Kidney epithelial cell (primary cell): ENCODE results near the gene CACNA2D1. TPM values are rescaled to one million over a fixed set of nuclear protein-coding genes. Genes with fewer than 3 reads are reported as not detected.

Source experiments
- DNase-seq: peaks from one replicate; pipeline ENCODE4 v3.0.0-alpha.2; 2010; ENCODE audit warnings: low read depth
- H3K27me3 ChIP-seq: 2 replicates; pipeline ENCODE4 v1.6.0; 2011; ENCODE audit warnings: low read length; ENCODE audit not compliant: control insufficient read depth, insufficient read depth
- H3K36me3 ChIP-seq: 2 replicates; pipeline ENCODE4 v1.5.1; 2011; ENCODE audit warnings: low read length; ENCODE audit not compliant: control insufficient read depth, insufficient read depth
- H3K4me3 ChIP-seq: 2 replicates; pipeline ENCODE4 v1.5.1; 2011; ENCODE audit warnings: low read depth, mild to moderate bottlenecking, control low read depth, low read length
- total RNA-seq: library from RNA; depleted of rRNA; stranded (reverse); fragments of >200 nt; gene quantifications from 2 replicates; pipeline ENCODE4 v1.2.3, GENCODE V29; 2015
- TF ChIP-seq, protein P1 (sequence below): IDR thresholded peaks from 2 replicates; pipeline ENCODE4 v1.5.1; 2011; ENCODE audit warnings: mild to moderate bottlenecking, moderate library complexity, low read length, control low read depth, inconsistent platforms; ENCODE audit not compliant: insufficient read depth, poor library complexity, severe bottlenecking

CACNA2D1 gene
- total RNA-seq, 1 donor from 2014 or later: 5.9 TPM

DNA sequence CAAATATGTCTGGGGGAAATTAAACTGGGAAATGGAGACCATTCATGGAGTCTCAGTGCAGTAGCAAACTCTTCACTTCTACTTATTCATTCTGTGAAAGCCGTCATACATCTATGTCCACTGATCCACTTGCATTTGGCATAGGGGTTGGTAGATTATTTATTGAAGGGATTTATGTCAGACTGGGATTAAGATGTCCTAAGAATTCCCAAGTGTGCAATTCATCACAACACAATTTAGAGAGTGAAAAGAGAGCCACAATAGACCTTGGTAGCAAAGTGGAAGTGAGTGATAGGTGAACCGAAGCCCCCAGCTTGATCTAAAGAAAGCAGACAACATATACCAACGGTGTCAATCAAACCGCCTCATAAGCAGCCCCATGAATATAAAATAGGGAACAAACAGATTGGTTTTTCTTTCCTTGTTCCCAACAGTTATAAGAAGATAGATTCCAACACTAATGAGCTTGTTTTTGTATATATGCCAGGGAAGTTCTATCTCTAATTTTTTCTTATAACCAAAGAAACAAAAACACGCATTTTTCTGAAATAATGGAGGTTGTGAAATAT, 234.3 kb downstream of the CACNA2D1 start:
- no peaks in the 10 kb centered on the region for H3K36me3 ChIP-seq
- no peak overlapping the region for H3K4me3 ChIP-seq
- no peak for DNase-seq
- H3K27me3 ChIP-seq: no peaks in the 10 kb centered on the region
- TF ChIP-seq, protein P1, sequence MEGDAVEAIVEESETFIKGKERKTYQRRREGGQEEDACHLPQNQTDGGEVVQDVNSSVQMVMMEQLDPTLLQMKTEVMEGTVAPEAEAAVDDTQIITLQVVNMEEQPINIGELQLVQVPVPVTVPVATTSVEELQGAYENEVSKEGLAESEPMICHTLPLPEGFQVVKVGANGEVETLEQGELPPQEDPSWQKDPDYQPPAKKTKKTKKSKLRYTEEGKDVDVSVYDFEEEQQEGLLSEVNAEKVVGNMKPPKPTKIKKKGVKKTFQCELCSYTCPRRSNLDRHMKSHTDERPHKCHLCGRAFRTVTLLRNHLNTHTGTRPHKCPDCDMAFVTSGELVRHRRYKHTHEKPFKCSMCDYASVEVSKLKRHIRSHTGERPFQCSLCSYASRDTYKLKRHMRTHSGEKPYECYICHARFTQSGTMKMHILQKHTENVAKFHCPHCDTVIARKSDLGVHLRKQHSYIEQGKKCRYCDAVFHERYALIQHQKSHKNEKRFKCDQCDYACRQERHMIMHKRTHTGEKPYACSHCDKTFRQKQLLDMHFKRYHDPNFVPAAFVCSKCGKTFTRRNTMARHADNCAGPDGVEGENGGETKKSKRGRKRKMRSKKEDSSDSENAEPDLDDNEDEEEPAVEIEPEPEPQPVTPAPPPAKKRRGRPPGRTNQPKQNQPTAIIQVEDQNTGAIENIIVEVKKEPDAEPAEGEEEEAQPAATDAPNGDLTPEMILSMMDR: no peak

DNA sequence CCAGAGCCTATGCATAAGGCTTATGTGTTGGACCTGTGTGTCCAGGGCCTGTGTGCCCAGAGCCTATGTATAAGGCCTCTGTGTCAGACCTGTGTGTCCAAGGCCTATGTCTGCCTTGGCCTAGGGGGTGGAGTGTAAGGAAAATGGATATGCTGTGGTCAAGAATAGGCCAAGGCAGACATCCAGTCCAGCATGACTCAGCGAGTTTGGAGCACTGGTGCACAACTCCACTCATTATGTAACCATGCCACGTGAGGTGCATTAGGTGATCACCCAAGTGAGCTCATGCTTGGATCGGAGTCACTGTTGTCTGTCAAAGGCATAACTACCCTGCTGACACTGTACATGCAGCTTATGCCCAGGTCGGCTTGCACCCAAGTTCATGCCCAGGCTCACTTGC, 238.9 kb downstream of the CACNA2D1 start:
- no peak overlapping the region for H3K4me3 ChIP-seq
- no peaks in the 10 kb centered on the region for H3K27me3 ChIP-seq
- TF ChIP-seq, protein P1: no peak
- peak; percentile 72 for DNase-seq
- no peaks in the 10 kb centered on the region for H3K36me3 ChIP-seq

GRCh38 chr7:82202965-82203364, 240.6 kb downstream of the CACNA2D1 start:
- no peak overlapping the region for H3K4me3 ChIP-seq
- H3K36me3 ChIP-seq: no peaks in the 10 kb centered on the region
- DNase-seq: no peak
- H3K27me3 ChIP-seq: no peaks in the 10 kb centered on the region
- TF ChIP-seq, protein P1: no peak

DNA sequence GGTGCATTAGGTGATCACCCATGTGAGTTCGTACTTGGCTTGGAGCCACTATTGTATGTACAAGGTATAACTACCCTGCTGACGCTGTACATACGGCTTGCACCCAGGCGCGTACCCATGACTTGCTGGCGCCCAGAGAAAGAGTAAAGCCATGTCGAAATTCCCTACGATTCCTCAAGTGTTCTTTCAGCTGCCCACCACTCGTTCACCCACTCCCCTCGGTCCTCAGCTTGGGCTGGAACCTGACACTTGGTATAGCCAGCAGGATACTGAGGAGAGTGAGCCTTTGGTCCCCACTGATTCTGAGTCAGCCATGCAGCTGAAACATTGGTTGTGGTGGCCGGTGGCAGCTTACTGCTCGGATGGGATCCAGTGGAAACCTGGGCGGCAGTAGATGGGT, 241.5 kb downstream of the CACNA2D1 start:
- H3K36me3 ChIP-seq: no peaks in the 10 kb centered on the region
- DNase-seq: no peak
- no peaks in the 10 kb centered on the region for H3K27me3 ChIP-seq
- no peak overlapping the region for H3K4me3 ChIP-seq
- TF ChIP-seq, protein P1: no peak

DNA sequence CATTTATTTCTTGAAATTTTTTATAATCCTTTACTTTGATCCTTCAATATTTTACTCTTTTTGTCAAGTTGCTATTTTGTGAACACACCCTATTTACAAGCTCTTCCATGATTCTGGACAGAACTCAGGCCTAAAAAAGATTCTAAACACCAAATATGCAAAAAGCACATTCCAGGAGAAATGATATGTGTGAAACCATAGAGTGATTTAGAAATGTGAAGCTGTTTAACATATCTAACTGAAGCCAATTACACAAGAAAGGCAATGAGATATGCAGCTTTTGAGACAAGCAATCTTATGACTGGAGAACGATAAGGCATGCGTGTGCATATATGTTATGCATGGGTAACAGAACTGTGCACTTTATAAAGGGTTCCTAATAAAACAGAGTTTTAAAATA, 243.0 kb downstream of the CACNA2D1 start:
- no peaks in the 10 kb centered on the region for H3K36me3 ChIP-seq
- H3K4me3 ChIP-seq: no peak overlapping the region
- TF ChIP-seq, protein P1: no peak
- no peaks in the 10 kb centered on the region for H3K27me3 ChIP-seq
- no peak for DNase-seq

- no peak for DNase-seq
- no peaks in the 10 kb centered on the region for H3K27me3 ChIP-seq
- no peaks in the 10 kb centered on the region for H3K36me3 ChIP-seq
- TF ChIP-seq, protein P1: no peak
- H3K4me3 ChIP-seq: no peak overlapping the region
These were observed 249.4 kb downstream of the CACNA2D1 start for GRCh38 chr7:82194016-82194643.
